K562 treated with DMSO at 1 percent for 12 hours (cell line): Measurements from ENCODE around the gene MTM1. TPM values are rescaled to one million over a fixed set of nuclear protein-coding genes. Genes with fewer than 3 reads are reported as not detected.

Experiments
- total RNA-seq: library from RNA; unstranded; fragments of 300-600 nt; gene quantifications from 2 replicates; pipeline ENCODE4 v1.2.3, GENCODE V29; 2022; ENCODE audit not compliant: insufficient read depth

MTM1 gene
- 3.4 and 7.4 TPM in 2 replicates for total RNA-seq

GRCh38 chrX:150568320-150569154, at the start of gene MTM1:
Gene MTM1, plus strand, starts transcription at chrX:150568621. Its CDS starts 23,994 bp downstream, at chrX:150592615.

DNA sequence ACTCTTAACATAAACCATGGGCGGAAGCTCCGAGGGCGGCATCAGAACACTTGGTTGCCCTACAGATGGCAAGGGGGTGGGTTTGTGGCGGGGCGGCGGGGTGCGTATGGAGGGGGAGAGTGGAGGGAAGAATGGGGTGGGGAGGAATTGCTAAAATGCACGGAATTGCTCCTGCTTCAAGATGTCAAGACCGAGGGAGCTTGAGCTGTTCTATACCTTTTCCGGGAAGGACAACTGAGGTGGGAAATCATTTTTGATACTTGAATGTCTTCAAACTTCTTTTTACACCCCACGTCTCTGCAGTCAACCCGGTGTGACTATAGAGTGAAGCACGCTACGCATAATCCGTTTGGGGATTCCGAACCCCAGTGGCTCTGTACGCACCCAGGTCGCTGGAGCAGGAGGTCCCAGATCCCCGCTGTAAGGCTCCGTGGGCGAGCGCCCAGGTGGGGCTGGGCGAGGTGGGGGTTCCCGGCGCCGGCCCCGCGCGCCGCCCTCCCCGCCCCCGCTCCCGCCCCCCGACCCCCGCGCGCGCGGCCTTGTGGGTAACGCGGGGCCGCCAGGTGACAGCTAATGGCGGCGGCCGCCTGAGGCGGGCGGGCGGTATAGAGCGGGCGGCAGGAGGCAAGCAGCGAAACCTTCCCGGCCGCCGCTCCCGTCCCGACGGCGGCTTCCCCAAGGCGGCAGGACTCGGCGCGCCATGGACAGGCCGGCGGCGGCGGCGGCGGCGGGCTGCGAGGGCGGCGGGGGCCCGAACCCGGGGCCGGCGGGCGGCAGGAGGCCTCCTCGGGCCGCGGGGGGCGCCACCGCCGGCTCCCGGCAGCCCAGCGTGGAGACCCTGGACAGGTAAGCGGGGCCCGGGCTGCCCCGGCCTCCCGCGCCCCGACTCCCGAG, 124.7 kb downstream of the MTM1 start, which contains the start of gene MTMR1:
Gene MTMR1, plus strand, starts transcription at position 566 of the 894 bp plus-strand sequence. Its CDS starts 135 bp downstream, at position 701.

Other genes with a start within 250 kb of the MTM1 start
- gene MAMLD1, start 205.3 kb upstream of the MTM1 start, total RNA-seq, result not detected in 2 replicates
- 7.4 and 25.4 TPM in 2 replicates for gene MTMR1, start 124.8 kb downstream of the MTM1 start, total RNA-seq